Fibroblast of skin of abdomen (primary cell): Measurements from ENCODE around the gene PTGER2. TPM values are rescaled to one million over a fixed set of nuclear protein-coding genes. Genes with fewer than 3 reads are reported as not detected.

Experiments
- DNase-seq: peaks from one replicate; pipeline ENCODE4 v3.0.0-alpha.2; 2013
- polyA plus RNA-seq, 2 experiments: library from polyadenylated mRNA; unstranded; fragments of 120-200 nt; gene quantifications; one replicate each; pipeline ENCODE4 v1.2.1, GENCODE V29; 2013; ENCODE audit not compliant: insufficient read length in 2 of 2

Gene PTGER2
- polyA plus RNA-seq (2013, experiment 1 of 2; ENCODE audit: insufficient read length) = 3.9 TPM
- 3.6 TPM for polyA plus RNA-seq (2013, experiment 2 of 2; ENCODE audit: insufficient read length)

DNA sequence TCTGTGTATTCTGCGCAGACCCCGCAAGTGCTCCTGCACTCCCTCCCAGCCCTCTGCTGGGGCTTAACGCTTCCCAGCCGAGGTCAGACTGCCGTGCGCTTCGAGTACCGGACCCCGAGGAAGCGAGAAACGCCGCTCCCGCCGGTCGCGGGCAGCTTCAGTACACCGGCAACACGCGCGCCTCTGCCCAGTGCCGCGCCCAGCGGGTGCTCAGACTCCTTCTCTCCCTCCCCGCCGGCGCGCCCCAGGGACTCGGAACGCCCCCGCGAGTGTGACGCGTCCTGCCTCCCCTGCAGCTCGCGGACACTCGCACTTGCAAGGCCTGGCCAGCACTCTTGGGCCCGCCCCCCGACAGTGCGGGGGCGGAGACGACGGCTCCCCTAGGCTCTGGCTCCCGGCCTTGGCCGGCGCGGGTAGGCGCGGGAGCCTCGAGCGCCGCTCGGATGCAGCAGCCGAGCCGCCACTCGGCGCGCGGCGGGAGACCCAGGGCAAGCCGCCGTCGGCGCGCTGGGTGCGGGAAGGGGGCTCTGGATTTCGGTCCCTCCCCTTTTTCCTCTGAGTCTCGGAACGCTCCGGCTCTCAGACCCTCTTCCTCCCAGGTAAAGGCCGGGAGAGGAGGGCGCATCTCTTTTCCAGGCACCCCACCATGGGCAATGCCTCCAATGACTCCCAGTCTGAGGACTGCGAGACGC is at the start of gene PTGER2:
PTGER2 (plus strand) TSS at position 410 of the 692 bp plus-strand sequence; CDS start at position 647, 237 bp downstream.
- DNase-seq = peak; percentile 85

DNA sequence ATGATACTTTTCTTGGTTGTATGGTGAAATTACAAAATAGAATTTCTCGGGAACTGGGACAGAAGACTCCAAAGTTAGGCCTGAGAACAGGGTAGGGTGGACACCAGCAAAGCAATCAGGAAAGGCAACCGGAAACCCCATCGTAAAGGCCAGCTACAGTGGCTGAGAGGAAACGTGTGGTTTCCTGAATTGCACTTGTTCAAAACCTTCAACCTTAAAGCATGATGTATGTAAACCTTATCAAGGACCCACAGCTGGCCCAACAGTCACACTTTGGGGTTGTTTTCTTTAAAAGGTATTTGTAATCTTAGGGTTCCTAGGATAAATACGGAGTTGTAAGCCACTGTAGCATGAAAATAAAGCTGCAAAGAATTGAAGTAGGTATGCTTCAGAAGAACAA is 48.9 kb upstream of the PTGER2 start:
- no peak for DNase-seq

- DNase-seq = peak; percentile 77
These were observed 47.9 kb upstream of the PTGER2 start for GRCh38 chr14:52266179-52266578.

DNA sequence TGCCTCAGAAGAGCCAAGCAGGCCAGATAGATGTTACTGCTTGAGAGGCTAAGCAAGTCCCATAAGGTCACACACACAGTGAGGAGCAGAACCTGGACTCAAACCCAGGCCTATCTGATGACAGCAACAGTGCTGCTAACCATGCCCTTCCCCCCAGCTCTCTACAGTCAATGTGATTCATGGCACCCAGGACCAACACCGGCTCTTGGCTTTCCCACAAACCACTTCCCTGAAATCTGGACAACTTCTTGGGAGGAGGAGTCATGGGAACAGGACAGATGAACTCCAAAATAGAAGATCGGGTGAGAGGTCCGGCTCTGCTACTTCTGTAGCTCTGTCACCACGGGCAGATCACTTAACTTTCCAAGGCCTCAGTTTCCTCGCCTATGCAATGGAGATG is 47.3 kb upstream of the PTGER2 start:
- peak; percentile 42 for DNase-seq

DNA sequence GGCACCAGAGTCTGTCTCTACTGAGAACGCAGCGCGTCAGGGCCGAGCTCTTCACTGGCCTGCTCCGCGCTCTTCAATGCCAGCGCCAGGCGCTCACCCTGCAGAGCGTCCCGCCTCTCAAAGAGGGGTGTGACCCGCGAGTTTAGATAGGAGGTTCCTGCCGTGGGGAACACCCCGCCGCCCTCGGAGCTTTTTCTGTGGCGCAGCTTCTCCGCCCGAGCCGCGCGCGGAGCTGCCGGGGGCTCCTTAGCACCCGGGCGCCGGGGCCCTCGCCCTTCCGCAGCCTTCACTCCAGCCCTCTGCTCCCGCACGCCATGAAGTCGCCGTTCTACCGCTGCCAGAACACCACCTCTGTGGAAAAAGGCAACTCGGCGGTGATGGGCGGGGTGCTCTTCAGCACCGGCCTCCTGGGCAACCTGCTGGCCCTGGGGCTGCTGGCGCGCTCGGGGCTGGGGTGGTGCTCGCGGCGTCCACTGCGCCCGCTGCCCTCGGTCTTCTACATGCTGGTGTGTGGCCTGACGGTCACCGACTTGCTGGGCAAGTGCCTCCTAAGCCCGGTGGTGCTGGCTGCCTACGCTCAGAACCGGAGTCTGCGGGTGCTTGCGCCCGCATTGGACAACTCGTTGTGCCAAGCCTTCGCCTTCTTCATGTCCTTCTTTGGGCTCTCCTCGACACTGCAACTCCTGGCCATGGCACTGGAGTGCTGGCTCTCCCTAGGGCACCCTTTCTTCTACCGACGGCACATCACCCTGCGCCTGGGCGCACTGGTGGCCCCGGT is 46.4 kb upstream of the PTGER2 start, which contains the start of gene PTGDR:
PTGDR (plus strand) TSS at position 198 of the 778 bp plus-strand sequence; CDS start at position 315, 117 bp downstream.
- DNase-seq = no peak

DNA sequence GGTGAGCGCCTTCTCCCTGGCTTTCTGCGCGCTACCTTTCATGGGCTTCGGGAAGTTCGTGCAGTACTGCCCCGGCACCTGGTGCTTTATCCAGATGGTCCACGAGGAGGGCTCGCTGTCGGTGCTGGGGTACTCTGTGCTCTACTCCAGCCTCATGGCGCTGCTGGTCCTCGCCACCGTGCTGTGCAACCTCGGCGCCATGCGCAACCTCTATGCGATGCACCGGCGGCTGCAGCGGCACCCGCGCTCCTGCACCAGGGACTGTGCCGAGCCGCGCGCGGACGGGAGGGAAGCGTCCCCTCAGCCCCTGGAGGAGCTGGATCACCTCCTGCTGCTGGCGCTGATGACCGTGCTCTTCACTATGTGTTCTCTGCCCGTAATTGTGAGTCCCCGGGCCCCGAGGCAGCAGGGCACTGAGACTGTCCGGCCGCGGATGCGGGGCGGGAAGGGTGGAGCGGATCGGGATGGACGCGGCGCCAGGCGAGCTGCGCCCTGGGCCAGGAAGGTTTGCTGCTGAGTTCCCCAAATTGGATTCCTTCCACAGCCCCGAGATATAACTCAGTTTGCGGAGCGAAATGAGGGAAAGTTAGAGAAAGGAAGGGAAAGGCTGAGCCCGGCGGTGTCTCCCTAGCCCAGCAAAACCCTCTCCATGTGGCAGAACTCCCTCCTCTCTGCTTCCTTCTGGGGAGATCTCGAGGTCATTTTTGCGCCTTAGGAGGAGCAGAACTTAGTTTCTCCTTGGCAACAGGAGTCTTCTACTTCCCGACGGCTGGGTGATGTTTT is 45.6 kb upstream of the PTGER2 start:
- peak; percentile 11 for DNase-seq

- no peak for DNase-seq
These were observed 45.0 kb upstream of the PTGER2 start for GRCh38 chr14:52269100-52269499.

DNA sequence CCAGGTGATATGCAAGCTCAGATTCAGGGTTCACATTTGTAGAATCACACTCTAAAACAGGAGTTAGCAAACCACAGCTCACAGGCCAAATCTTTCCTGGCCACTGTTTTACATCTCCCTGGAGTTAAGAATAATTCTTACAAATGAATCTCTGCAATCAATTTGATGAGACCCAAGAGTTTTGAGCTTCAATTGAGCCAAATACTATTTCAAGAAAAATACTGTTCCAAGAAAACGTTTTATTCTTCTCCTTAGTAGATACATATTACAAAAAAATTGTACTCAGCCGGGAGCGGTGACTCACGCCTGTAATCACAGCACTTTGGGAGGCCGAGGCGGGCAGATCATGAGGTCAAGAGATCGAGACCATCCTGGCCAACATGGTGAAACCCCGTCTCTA is 44.1 kb upstream of the PTGER2 start:
- DNase-seq = no peak

DNA sequence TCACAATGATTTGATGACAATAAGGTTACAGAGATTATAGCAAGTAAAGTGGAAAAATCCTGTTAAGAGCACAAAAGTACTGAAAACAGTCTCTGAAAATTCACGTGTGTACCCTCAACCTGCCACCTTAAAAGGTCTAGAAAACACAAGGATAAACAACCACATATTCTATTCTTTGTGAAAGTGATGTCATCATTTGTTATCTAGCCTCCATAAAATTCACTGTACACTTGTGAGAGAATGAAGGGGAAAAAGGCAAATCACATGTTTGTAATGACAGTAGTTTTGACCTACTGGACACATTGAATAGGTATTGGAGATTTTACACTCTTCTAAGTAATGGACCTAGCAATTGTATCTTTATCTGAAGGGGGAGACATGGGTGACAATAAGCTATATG is 42.6 kb upstream of the PTGER2 start:
- no peak for DNase-seq

- no peak for DNase-seq
These were observed 41.7 kb upstream of the PTGER2 start for GRCh38 chr14:52272375-52272774.

DNA sequence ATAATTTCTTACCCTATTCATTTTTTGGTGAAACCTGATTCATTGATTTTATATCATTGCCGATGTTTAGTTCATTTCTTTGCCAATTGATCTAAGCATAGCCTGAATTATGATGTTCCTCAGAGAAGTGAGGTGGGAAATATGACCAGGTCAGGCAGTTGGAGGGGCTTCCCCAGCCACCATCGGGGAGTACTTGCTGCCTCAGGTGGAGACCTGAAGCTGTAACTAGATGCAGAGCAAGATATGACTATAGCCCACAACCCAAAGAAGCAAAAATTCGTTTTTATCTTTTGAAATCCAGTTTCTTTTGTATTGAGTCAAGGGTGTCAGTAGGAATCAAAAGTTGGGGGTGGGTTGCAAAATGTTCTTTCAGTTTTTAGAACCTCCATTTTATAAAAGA is 38.7 kb upstream of the PTGER2 start:
- DNase-seq = no peak

DNA sequence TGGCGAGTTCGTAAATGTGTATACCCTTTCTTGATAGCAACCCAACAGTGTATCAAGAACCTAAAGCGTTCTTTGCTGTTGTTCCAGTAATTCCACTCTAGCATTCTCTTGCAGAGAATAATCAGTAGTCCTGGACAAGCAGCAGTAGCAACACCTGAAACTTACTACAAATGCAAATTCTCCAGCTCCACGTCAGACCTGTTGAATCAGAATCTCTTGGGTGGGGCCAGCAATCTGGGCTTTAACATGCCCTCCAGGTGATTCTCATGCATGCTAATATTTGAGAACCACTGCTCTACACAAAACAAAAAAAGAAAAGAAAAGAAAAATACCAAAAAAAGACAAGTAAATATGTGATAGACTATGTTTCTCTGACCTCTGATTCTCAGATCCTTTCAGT is 36.6 kb upstream of the PTGER2 start:
- DNase-seq = no peak

GRCh38 chr14:52279408-52279807 is 34.7 kb upstream of the PTGER2 start:
- DNase-seq = peak; percentile 25

GRCh38 chr14:52283099-52283498 is 31.0 kb upstream of the PTGER2 start:
- no peak for DNase-seq

- no peak for DNase-seq
These were observed 27.2 kb upstream of the PTGER2 start for GRCh38 chr14:52286661-52287649.

DNA sequence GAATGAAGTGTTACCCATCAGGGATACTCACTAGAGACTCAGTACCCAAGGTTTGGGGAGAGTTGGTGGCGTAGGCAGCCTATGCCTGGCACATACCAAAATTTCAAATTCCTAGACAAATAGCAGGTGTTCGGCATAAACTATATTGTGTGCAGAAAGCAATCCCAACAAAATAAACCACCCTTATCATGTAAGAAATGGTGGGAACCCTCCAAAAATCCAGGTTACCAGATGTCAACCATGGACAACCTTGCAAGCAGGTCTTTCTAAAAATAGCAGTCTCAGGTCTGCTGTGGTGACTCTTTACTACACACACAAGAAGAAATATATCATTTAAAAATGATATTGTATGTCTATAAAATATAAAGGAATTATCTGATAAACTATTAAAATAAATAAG is 17.7 kb upstream of the PTGER2 start:
- DNase-seq = no peak

DNA sequence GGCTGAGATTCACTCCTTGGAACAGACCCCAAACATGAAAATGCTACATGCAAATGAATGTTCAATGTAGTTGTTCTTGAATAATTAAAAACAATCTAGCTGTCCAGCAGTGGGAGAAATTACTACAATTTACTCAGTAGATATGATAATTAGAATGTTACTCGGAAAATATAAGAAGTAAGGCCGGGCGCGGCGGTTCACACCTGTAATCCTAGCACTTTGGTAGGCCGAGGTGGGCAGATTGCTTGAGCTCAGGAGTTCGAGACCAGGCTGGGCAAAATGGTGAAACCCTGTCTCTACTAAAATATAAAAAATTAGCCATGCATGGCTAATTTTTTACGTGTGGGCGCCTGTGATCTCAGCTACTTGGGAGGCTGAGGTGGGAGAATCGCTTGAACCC is 15.3 kb upstream of the PTGER2 start:
- no peak for DNase-seq

DNA sequence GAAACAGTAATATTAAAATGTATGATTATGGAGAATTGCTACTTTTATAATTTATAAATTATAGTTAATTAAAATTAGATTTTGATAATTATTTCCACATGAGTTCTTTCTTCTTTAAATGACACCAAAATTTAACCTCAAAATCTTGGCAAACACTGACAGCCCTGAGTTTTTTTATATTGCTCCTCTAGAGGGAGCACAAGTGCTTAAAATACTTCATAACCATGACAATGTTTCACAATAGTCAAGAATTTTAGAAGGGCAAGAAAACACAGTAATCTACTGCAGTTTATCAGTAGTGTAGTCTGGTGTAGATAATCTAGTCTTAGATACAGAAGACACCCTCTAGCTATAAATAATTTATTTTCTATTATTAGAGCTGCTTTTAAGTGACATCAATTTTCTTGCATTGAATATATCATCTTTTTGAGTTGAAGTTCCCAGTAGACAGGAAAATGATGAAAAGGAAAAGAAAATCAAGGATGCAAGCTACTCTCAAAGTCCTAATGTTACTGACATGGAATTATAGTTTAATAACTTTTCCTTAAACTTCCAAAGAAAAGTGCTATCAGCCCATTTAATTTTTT is 14.3 kb upstream of the PTGER2 start:
- DNase-seq = peak; percentile 56

DNA sequence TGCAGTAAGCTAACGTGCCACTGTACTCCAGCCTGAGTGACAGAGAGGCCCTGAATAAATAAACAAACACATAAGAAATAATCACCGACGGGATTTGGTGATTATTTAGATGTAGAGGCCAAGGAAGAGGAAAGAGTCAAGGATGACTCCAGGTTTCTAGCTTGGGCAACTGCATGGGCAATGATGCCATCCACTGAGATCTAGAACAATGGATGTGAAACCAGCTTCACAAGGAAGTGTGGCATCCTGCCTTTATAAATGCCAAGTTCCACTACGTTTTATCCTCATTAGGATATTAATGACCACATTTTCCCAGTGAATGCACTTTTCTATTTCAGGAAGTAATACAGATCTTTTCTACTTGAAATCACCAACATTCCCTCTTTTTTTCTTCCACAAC is 10.9 kb upstream of the PTGER2 start:
- DNase-seq = no peak

- peak; percentile 11 for DNase-seq
These were observed 9.7 kb upstream of the PTGER2 start for GRCh38 chr14:52304248-52304904.

GRCh38 chr14:52305014-52305413 is 9.1 kb upstream of the PTGER2 start:
- DNase-seq = no peak
